Nephron (organoid): ENCODE data around the gene CDH11.

Experiments used
- H3K27ac Mint-ChIP-seq, 3 experiments: 2 replicates each; pipeline ENCODE4 v1.8.0; 2020; ENCODE audit warnings: mixed read lengths in 3 of 3, mild to moderate bottlenecking in 2 of 3, moderate library complexity in 1 of 3
- H3K27me3 Mint-ChIP-seq: 2 replicates; pipeline ENCODE4 v1.8.0; 2021; ENCODE audit warnings: low read depth, mild to moderate bottlenecking, moderate library complexity, mixed read lengths
- H3K36me3 Mint-ChIP-seq: 2 replicates; pipeline ENCODE4 v1.8.0; 2020; ENCODE audit warnings: low read depth, mixed read lengths
- H3K4me1 Mint-ChIP-seq: 2 replicates; pipeline ENCODE4 v1.8.0; 2020; ENCODE audit warnings: mixed read lengths
- H3K4me3 Mint-ChIP-seq, 3 experiments: 2 replicates each; pipeline ENCODE4 v1.8.0; 2020; ENCODE audit warnings: mild to moderate bottlenecking in 3 of 3, mixed read lengths in 3 of 3, moderate library complexity in 2 of 3
- H3K9me3 Mint-ChIP-seq: 2 replicates; pipeline ENCODE4 v1.8.0; 2020; ENCODE audit warnings: mixed read lengths
- TF ChIP-seq, protein P1 (sequence below), 3 experiments: fragments of 200-600 bp; sonication (generic); IDR thresholded peaks; one replicate each; pipeline ENCODE4 v1.5.0; 2021; ENCODE audit warnings: antibody characterized with exemption in 3 of 3; ENCODE audit not compliant: unreplicated experiment in 3 of 3

The CDH11 gene, protein sequence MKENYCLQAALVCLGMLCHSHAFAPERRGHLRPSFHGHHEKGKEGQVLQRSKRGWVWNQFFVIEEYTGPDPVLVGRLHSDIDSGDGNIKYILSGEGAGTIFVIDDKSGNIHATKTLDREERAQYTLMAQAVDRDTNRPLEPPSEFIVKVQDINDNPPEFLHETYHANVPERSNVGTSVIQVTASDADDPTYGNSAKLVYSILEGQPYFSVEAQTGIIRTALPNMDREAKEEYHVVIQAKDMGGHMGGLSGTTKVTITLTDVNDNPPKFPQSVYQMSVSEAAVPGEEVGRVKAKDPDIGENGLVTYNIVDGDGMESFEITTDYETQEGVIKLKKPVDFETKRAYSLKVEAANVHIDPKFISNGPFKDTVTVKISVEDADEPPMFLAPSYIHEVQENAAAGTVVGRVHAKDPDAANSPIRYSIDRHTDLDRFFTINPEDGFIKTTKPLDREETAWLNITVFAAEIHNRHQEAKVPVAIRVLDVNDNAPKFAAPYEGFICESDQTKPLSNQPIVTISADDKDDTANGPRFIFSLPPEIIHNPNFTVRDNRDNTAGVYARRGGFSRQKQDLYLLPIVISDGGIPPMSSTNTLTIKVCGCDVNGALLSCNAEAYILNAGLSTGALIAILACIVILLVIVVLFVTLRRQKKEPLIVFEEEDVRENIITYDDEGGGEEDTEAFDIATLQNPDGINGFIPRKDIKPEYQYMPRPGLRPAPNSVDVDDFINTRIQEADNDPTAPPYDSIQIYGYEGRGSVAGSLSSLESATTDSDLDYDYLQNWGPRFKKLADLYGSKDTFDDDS

DNA sequence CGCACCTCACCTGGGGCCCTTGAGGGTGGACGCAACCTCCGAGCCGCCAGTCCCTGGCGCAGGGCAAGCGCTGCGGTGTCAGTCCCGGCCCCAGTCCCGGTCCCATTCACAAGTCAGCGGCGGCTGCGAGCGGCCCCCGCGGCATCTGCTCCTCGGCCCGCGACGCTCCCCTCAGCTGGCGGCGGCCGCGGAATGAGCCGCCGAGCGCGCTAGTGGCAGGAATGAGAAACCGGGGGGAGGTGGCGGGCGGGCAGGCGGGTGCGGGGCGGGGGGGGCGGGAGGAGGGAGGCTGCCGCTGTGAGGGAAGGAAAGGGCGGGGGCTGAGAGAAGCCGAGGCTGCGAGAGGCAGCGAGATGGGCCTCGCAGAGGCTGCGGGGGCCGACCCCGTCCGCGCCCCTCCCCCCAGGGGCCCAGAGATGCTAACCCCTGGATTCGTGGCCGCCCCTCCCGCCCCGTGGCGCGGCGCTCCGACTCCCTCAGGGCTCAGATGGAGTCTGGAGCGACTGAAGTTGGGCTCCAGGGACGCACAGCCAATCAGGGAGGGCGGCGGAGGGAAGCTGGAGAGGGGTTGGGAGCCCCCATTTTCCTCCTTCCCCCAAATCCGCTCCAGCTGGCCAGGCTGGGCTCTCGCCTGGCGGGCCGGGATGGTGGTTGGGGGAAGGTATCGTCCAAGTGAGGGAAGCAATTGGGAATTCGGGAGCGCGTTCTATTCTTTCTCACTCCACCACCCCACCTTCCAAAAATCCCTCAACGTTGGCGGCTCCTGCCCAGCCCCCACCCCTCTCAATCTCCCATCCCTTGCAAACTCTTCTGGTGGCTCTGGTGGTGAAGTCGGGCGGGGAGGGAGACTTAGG is at the start of gene CDH11:
CDH11 (minus strand) TSS at position 194 of the 854 bp plus-strand sequence. CDS start 117,194 bp downstream, outside the sequence.
- Mint-ChIP-seq H3K27ac (peak within 1 kb of the TSS; percentile 96 to 100 (median 99)), H3K4me1 (peaks cover 35% of the 10 kb centered on the region), H3K36me3 (peaks cover 14% of the 10 kb centered on the region), H3K27me3 (peaks cover 23% of the 10 kb centered on the region), H3K4me3 (peak within 1 kb of the TSS; percentile 97 to 99 (median 99)), H3K9me3 (peaks cover 3% of the 10 kb centered on the region)
- TF ChIP-seq, protein P1, sequence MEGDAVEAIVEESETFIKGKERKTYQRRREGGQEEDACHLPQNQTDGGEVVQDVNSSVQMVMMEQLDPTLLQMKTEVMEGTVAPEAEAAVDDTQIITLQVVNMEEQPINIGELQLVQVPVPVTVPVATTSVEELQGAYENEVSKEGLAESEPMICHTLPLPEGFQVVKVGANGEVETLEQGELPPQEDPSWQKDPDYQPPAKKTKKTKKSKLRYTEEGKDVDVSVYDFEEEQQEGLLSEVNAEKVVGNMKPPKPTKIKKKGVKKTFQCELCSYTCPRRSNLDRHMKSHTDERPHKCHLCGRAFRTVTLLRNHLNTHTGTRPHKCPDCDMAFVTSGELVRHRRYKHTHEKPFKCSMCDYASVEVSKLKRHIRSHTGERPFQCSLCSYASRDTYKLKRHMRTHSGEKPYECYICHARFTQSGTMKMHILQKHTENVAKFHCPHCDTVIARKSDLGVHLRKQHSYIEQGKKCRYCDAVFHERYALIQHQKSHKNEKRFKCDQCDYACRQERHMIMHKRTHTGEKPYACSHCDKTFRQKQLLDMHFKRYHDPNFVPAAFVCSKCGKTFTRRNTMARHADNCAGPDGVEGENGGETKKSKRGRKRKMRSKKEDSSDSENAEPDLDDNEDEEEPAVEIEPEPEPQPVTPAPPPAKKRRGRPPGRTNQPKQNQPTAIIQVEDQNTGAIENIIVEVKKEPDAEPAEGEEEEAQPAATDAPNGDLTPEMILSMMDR (IDR thresholded peaks at IDR 0.05; ENCODE audit: unreplicated experiment in 3 of 3), result peak; percentile 30 to 45 (median 37)

DNA sequence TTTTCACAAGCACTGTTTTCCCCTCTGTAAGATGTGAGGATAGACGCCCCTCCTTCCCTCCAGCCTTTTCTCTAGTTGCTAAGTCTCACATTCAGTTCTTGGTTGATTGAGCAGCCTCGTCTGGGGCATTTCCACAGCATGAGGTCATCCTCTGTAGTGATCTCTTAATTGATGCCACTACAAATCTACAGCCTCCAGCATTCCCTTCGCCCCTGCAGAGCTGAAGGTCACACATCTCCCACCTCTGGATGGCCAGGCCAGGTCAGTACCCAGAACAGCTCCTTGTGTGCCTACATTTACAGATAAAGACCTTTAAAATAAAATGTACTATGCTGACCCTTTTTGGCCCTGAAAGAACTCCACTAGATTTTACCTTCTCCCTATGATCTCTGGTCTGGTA is 32.5 kb upstream of the CDH11 start:
- Mint-ChIP-seq H3K27me3 (no peaks in the 10 kb centered on the region), H3K27ac (peak overlapping the region in 1 of 3 experiments; percentile 2), H3K4me1 (peaks cover 5% of the 10 kb centered on the region), H3K36me3 (no peaks in the 10 kb centered on the region), H3K4me3 (no peak overlapping the region), H3K9me3 (no peaks in the 10 kb centered on the region)
- TF ChIP-seq, protein P1 (IDR thresholded peaks at IDR 0.05; ENCODE audit: unreplicated experiment in 3 of 3), result no peak

DNA sequence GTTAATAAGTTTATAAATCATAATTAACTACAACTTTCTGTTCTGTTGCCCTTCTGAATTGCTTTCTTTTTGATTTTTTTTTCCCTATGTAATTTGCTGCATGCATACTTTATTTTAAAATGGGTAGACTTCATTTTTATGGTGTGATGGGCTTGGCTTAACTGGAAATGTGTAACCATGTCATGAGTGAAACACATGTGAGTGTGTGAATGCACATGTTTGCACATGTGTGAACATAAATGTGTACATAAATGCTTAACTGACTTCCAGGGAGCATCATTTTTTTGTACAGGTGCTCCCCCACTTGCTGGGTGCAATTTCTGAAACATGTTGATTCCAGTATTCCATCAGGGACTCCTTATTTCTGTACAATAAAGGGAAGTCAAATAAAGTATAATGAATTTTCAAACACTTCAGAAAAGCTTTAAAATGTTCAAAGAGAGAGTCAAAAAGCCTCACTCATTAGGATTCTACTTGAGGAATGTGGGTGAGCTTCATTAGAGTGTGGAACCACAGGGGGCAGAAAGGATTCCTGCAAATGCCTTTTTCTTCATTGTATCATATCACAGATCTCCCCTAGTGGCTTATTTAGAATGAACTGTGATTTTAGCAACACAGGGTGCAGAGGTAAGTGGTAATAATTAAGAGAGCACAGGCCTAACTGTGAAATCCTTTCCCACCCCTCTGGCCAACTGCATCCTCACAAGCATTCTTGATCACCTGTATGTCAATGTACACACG is 31.7 kb upstream of the CDH11 start:
- TF ChIP-seq, protein P1 (IDR thresholded peaks at IDR 0.05; ENCODE audit: unreplicated experiment in 3 of 3), result no peak
- Mint-ChIP-seq H3K4me3 (no peak overlapping the region), H3K9me3 (no peaks in the 10 kb centered on the region), H3K27me3 (no peaks in the 10 kb centered on the region), H3K27ac (no peak overlapping the region), H3K4me1 (peaks cover 5% of the 10 kb centered on the region), H3K36me3 (no peaks in the 10 kb centered on the region)

DNA sequence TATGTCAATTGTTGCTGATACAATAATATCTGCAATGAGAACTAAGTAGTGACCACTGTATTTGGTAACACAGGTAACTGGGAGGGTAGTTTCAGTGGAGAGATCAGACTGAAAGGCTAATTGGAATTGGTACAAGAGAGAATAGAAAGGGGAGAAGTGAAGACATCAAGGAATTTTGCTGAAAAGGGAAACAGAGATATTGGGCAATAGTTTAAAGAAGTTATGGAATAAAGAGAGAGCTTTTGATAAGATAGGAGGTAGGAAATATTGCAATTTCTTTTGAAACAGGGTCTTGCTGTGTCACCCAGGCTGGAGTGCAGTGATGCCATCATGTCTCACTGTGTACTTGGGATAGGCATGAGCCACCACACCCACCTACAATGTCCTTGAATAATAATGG is 26.9 kb upstream of the CDH11 start:
- Mint-ChIP-seq H3K4me3 (no peak overlapping the region), H3K27me3 (peaks cover 5% of the 10 kb centered on the region), H3K27ac (no peak overlapping the region), H3K4me1 (peaks cover 16% of the 10 kb centered on the region), H3K36me3 (no peaks in the 10 kb centered on the region), H3K9me3 (no peaks in the 10 kb centered on the region)
- TF ChIP-seq, protein P1 (IDR thresholded peaks at IDR 0.05; ENCODE audit: unreplicated experiment in 3 of 3), result no peak

DNA sequence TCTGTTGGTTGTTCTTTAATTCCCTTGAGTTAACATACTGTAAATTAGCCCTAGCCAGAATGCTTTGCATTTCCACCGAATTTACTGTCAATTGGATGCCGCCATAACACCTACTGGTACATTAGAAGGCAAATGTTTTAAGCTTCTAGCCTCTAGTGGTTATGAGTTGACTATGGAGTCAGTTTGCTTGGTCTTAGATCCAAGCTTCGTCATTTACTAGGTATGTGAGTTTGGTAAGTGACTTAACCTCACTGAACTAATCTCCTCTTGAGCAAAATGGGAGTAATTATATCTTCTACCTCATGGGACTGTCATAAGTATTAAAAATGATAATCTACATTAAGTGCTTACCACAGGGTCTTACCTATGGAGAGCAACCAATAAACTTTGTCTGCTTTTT is 20.4 kb upstream of the CDH11 start:
- no peak overlapping the region for H3K4me3 Mint-ChIP-seq
- H3K9me3 Mint-ChIP-seq, result no peaks in the 10 kb centered on the region
- no peak overlapping the region for H3K27ac Mint-ChIP-seq
- H3K4me1 Mint-ChIP-seq, result peaks cover 22% of the 10 kb centered on the region
- H3K36me3 Mint-ChIP-seq, result no peaks in the 10 kb centered on the region
- TF ChIP-seq, protein P1 (IDR thresholded peaks at IDR 0.05; ENCODE audit: unreplicated experiment in 3 of 3), result no peak
- H3K27me3 Mint-ChIP-seq, result no peaks in the 10 kb centered on the region
